HTERT RPE-1 (cell line): ENCODE measurements around the gene SAC3D1.

Source experiments
- in situ Hi-C: fragments of 300-500 bp; cut with MboI; formaldehyde crosslinking; loops from 4 replicates; pipeline ENCODE4 v1.14.3; 2020; ENCODE audit warnings: low sequenced_read_pairs

The SAC3D1 gene

DNA sequence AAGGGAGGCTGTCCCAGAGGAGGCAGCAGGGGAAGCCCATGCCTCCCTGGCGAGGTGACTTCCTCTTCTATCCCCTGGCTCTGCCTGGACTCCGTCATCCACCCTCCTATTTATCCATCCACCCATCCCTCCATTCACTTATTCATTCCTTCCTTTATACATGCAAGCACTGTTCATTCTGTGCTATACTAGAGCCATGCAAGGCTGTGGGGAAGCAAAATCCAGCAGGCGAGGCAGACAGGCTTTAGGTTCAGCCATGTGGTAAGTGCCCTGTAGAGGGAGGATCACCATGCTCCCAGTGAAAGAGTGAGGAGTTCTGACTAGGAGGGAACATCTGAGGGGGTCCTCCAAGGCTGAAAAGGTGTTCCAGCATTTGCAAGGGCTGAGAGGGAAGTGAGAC, 18.5 kb downstream of the SAC3D1 start:
- in situ Hi-C loops, result no loop called here

DNA sequence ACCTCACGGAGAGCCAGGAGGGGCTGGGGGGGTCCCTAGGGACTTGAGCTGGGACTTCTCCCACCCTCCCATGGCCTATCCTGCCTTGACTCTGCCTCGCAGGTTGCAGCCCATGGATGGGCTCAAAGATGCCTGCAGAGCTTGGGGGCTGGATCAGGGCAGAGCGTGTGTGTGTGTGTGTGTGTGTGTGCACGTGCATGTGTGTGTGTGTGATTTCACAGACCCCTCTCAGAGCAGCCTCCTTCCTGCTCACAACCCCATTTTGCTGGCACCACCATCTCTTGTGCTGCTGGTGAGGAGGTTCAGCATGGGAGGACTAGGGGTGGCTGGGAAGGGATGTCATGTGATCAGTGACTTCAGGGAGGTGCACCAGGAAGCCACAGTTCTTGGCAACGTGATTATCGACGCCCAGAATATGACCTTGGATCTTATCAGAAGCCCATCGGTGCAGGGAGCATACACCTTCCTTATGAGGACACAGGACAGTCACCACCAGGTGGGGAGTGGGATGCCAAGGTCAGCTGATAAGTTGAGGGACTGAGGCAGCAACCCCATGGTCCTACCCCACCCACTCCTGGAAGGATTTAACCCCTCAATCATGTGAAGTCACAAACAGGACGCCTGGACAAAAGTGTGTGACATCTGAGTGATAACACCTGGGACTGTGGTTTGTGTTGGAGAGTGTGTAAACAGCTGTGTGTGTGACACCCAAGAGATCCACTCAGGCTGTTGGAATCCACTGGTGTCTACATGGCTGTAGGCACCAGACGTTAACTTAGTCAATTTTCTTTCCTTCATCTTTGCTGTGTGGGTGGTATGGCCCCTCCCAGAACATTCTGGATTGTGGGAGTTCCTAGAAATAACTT, 19.2 kb downstream of the SAC3D1 start:
- in situ Hi-C loops, result no loop called here

DNA sequence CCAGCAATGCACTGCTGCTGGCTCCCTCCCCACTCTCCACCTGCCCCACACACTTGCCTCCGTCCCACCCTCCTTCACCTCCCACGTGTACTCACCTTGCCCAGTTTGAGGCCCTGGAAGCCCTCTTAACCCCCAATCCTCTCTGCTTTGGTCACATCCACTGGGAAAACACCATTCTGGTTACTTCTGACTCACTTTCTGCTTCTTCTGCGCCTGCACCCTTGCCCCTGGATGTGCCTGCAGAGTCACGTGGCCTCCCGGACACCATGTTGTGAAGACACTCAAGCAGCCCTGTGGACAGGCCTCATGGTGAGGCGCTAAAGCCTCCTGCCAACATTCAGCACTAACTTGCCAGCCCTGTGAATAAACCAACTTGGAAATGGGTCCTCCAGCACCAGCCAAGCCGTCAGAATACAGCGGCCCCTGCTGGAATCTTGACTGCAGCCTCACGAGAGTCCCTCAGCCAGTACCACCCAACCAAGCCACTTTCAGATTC, 20.0 kb downstream of the SAC3D1 start:
- in situ Hi-C loops, result no loop called here

DNA sequence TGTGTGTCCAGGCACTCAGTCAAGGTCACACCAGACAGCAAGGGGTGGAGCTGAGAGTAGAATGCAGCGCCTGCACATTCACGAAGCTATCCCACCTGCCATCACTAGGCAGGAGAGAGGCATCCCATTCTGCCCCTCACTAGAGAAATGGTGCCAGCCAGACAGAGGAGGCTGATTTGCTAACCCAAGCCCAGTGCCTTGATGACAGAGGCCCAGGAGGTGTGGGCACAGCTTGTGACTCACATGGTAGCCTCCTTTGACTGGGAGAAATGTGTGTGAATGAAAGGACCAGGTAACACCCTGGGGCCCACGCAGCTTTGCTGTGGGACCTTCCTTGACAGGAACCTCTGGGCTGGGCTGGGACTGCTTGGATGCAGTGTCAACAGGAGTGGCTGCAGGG, 22.5 kb downstream of the SAC3D1 start:
- in situ Hi-C loops, result no loop called here

DNA sequence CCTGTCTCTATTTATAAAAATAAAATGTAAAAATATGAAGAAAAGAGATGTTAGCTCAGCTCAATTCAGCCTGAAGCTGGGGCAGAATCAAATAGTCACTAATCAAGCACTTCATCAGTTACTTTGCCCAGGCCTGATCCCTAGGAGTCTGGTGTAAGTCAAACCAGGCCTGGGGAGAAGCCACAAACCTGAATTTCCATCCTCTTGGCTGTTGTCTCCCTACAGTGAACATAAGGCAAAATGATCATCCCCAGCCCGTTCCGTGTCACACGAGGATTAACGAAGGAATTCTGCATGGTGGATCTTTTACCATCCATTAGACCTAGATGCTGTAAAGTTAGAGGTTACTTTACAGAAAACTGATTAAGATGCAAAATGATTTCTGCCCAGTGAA, 23.8 kb downstream of the SAC3D1 start:
- in situ Hi-C loops, result no loop called here

DNA sequence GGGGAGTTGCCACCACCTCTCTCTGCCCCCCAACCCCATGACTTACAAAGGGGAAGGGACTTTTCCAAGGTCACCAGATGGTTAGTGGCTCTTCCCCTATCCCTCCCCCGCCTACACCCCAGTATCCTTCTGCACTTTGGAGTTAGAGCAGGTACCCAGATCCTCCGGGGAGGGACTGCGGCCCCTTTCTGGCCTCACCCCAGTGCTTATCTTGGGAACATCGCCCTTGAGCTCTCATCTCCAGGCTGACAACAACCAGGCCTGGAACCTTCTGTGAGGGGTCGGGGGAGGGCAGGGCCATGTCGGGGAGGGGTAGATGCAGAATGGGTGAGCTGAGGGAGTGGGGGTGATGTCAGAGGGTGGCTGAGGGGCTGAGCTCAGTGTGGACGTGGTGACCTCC, 24.8 kb downstream of the SAC3D1 start:
- in situ Hi-C loops, result no loop called here

DNA sequence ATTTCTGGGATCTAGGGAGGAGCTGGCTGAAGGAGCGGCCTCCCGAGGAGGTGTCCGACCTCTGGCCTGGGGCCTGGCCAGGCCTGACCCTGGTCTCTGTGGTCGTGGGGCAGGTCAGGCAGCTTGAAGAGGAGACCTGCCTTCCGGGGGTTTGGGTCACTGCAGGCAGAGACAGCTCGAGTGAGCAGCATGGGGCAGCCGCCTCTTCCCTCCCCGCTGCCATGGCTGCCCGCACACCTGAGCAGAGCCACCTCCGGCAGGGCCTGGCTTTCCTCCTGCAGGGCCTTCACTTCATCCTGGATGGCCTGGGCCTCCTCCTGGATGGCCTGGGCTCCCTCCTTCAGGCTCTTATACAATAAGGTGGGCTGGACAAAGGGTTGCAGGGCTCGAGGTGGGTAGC, 25.3 kb downstream of the SAC3D1 start:
- in situ Hi-C loops, result no loop called here

DNA sequence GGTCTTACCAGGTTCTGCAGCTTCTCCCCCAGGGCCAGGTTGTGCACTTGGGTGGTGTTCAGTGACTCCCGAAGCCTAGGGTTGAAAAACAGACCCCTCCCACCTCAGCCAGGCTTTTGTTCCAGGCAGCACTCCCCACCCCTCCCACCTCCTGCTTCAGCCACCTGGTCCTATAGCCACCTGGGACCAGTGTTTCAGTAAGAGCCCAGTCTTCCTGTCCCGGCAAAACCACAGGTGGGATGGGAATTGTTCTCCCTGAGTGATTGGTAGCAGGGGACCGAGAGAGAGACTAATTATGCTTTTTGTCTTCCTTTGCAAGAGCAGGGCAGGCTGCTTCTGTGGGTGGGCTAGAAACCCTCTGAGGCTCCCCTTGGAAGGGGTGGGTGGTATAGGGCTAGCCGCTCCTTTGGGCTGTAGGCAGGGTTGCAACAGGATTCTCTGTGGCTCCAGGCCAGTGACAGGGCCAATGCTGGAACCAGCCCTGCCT, 25.8 kb downstream of the SAC3D1 start:
- in situ Hi-C loops, result no loop called here

DNA sequence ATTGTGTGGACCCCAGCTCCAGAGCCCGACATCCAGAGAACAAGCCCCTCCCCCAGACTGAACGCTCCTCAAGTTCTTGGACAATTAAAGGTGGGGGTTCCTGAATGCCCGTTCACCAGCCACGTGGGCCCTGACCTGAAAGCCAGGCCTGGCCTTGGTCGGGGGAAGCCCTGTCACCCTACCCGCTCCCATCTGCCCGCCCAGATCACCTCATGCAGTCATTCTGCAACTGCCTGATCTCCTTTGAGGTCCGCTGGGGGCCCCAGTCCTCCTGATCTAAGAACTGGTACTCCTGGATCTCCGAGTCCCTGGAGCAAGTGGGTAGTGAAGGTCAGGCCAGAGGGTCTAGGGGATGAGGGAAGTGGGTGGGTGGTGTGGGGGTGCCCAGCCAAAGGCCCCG, 26.4 kb downstream of the SAC3D1 start:
- in situ Hi-C loops, result no loop called here

DNA sequence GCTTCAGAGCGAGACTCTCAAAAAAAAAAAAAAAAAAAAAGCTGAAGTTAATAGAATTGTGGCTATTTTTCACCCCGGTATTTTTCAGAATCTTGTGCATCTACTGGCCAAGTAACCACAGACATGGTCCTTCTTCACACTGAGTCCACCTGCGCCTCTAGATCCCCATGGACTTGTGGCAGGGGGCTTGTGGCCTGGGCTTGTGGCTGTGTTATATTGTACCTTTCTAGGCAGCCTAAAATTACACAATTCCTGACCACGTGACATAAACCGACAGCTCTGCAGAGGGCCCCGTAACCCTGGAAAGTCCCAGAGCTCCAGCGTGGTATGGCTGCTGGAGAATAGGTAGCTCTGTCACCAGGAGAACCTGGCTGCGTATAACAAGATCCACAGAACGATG, 28.2 kb downstream of the SAC3D1 start:
- in situ Hi-C loops, result no loop called here

DNA sequence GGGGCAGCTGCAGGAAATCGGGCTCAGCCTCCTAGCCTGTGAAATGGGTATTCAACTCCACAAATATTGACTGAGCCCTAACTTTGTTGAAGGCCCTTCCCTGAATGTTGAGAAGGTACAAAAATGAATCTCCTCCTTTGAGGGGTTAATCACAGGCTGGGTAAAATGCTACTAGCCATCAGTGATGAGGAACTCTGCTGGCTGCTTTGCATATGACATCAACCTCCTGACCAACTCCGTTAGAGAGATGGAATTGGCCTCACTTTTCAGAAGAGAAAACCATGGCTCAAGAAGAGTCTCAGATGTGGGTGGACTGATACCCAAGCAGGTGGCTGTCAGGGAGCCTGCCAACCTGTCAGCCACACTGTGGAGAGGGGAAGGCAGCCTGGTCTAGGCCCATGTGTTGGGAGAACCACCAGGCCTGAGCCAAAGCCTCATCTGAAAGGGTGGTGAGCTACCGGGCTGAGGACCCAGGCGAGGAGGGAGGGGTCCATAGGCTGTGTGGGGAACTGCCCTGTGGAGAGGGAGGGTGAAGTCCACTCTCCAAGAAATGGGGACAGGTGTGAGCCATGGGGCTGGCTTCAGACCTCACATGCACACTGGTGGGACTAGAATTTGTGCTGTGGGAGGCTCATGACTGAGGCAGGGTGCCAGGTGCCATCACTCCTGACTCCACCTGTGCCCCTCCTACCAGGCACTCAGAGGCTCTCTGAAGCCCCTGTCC, 31.1 kb downstream of the SAC3D1 start:
- in situ Hi-C loops, result no loop called here

DNA sequence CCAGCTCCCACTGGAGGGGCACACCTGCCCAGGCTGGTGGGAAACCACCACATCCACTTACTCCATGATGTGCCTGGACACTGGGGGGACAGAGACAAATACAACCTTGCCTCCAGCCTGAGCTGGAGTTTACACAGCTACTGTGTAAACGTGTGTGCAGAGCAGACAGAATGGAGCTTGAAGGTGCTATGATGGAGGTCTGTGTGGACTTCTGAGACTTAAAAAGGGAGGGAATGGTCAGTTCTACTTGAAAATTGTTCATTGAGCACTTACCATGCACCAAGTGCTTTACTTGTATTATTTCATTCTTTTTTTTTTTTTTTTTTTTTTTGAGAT, 31.6 kb downstream of the SAC3D1 start:
- in situ Hi-C loops, result no loop called here

DNA sequence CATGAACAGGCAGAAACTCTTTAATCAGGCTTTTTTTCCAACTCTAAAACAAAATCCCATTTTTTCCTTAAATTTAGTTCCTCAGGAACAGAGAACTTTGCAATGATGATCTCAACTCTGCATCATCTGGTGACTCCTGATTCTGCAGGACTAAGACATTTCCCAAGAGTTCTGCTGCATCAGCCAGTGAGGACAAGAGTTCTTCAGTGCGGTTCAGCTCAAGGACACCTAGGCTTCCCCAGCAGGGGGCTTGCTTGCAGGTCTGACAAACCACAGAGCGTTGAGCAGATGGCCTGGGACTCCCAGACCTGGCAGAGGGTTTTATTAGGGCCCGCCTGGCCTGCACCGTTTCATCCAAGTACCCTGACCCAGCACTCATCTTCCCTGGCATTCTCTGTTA, 36.4 kb downstream of the SAC3D1 start:
- in situ Hi-C loops, result no loop called here

DNA sequence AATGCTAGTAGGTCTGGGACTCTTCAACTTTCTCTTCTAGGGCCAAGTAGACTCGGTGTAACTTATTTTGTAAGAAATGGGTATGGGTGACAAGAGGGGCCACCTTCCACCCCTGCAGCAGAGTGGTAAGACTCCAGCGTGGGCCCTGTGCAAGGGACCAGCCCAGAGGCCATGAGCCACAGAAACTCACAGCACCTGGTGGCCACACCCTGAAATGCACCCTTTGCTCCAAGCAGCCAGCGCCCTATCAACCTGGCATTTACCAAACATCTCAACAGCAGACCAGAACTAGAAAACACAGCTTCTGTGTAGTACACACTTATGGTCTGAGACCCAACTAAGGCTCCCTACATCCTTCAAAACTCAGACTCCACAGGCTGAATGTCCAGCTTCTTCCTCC, 37.1 kb downstream of the SAC3D1 start:
- in situ Hi-C loops, result no loop called here

DNA sequence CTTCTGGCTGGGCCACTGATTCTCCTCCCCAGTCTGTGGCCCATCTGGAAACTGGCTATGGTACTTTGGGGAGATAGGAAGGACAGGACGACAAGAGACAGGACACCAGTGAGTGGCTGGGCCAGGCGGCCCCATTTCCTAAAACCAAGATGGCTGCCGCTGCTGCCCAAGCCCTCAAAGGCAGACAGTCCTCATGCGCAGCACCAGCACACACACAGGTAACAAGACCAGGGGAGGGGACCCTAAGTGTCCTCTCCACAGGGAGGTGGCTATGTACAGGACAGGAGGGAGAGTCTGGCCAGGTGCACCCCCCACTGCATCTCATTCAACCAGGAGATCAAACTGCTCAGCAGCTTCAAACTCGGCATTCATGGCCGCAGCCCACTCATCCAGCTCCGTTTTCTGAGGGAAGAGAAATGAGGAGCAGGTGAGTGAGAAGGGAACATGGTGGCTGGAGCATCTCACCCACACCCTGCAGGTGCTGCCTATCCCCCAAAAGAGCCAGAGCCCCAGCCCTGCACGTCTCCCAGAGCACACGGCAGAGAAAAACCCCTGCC, 37.9 kb downstream of the SAC3D1 start:
- in situ Hi-C loops, result no loop called here

DNA sequence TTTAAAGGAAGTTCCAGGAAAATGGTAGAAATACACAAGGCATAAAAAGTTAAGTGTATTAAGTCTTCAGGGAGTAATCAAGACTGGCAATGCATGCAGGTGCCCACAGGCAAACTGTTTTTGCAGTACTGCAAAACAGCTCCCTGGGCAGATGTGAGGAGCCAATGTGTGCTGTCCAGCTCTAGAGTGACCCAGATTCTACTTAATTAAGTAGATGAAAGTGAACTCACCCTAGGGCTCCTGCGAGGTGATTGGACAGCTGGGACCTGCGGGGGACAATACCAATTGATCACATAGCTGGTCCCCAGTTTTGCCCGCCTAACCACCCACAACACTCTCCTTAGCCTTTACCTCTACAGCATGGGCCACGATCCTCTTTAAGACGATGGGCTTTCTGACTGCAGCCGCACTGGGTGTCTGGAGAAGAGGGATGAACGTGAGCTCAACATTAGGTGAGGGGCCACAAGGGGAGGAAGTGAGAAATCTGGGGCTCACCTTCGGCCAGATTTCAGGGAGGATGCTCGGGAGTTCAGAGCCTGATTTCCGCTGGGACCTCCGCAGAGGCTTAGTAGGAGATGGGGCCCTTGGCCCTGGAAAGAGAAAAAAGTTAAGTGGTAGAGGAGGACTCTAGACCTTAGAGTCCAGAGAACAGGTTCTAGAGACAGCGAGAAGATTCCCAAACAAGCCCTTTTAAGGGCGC, 42.3 kb downstream of the SAC3D1 start:
- in situ Hi-C loops, result no loop called here

DNA sequence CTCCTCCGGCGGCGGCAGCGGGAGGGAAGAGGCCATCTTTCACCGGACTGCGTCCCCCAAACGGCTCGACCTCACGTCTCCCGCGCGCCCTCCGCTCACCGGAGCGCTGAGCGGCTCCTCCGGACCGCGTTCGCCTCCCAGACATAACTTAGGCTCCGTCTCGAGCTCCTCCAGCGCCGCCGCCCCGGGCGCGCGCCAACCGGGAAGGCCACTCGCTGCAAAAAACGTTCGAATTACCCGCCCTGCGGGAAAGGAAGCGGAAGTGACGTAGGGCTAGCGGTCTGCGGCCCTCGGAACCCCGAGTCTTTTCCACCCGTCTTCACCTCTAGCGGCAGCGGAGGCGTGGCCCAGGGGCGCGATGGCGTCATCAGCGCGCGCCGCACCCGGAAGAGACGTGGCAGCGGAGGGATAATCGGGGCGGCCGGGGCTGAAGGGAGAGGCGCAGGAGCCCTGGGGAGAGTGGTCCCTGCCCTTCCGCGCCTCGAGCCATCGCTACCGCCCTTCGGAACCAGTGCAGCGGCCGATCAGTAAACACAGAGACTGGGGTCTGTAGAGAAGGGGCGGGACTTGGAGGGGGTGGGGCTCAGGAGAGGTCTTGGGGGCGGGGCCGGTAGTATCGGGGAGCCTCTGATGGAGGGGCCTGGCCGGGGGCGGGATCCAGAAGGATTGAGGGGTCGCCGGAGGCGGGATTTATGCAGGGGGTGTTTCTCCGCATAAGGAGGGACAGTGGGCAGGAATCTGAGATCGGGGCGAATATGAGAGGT, 43.0 kb downstream of the SAC3D1 start, which contains the start of the genes CDCA5 and ZFPL1:
TSS of gene CDCA5 (minus strand) at position 207 of the 764 bp plus-strand sequence. CDS start at position 145, 62 bp downstream.
TSS of gene ZFPL1 (plus strand) at position 389 of the 764 bp plus-strand sequence. CDS start 477 bp downstream, outside the sequence.
- in situ Hi-C loops, result no loop called here

DNA sequence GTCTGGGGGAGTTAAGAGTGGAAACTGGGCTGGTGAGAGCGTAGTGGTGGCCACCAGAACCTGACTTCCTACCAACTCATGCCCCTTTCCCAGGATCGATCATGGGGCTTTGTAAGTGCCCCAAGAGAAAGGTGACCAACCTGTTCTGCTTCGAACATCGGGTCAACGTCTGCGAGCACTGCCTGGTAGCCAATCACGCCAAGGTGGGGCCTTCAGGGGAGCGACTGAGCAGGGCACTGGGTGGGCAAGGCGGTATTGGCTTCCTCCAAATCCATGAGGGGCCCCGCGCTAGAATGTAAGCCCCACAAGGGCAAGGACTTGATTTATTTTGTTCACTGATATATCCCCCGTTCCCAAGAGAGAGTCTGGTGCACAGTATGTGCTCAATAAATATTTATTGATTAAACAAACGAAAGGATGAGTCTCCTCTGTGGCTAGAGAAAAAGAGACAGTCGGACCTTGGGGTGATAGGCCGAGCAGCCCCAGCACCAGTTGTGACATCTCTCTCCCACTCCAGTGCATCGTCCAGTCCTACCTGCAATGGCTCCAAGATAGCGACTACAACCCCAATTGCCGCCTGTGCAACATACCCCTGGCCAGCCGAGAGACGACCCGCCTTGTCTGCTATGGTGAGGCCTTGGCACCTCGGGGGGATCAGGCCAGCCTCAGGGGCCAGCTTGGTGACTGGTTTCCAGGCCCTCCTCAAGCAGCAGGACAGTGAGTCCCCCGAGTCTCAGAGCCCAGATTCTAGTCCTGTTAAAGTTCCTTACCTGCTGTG, 43.8 kb downstream of the SAC3D1 start:
- in situ Hi-C loops, result no loop called here

DNA sequence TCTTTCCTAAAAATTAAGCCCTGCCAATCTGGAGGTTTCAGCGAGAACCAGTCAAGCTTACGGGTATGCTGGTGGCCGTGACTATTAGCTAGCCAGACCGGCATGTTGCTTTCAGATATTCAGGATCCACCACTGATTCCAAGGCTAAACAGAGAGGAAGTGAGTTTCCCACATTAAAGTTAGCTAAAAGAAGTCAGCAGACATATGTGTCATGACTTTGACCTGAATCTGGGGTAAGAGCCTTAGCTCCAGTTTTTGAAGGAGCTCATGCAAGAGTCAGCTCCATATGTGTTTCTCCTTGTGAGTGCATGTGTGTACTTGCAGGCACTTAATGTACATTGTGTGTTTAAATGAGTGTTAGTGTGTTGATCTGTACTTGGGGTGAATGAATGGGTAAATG, 44.4 kb downstream of the SAC3D1 start:
- in situ Hi-C loops, result no loop called here
